Sigmoid colon (tissue), 7 donors: ENCODE measurements around the gene LCN1. TPM values are rescaled to one million over a fixed set of nuclear protein-coding genes. Genes with fewer than 3 reads are reported as not detected.

Experiments used
- DNase-seq: peaks from one replicate; pipeline ENCODE4 v3.0.0-alpha.2; 2019
- H3K27ac ChIP-seq, 4 donors: fragments of 200-600 bp; sonication (generic); one replicate each; pipeline ENCODE4 v1.5.1; 2016 to 2019; ENCODE audit warnings: mild to moderate bottlenecking in 1 of 4
- H3K27me3 ChIP-seq, 3 donors: fragments of 200-600 bp; sonication (generic); one replicate each; pipeline ENCODE4 v1.5.1; 2019; ENCODE audit warnings: mild to moderate bottlenecking in 1 of 3
- H3K36me3 ChIP-seq, 4 donors: fragments of 200-600 bp; sonication (generic); one replicate each; pipeline ENCODE4 v1.5.1; 2016 to 2019
- H3K4me1 ChIP-seq, 4 donors: fragments of 200-600 bp; sonication (generic); one replicate each; pipeline ENCODE4 v1.5.1; 2017 to 2019
- H3K4me3 ChIP-seq, 4 donors: fragments of 200-600 bp; sonication (generic); one replicate each; pipeline ENCODE4 v1.5.1; 2017 to 2019; ENCODE audit warnings: mild to moderate bottlenecking in 2 of 4, moderate library complexity in 1 of 4
- H3K9me3 ChIP-seq, 4 donors: fragments of 200-600 bp in 3 of 4; sonication (generic) in 3 of 4; one replicate each; pipeline versions ENCODE4 v1.5.1 to v1.6.1; 2013 to 2019
- EP300 ChIP-seq, 4 donors: sonication (generic); formaldehyde crosslinking; IDR thresholded peaks; one replicate each; pipeline ENCODE4 v1.6.1; 2017; ENCODE audit warnings: antibody characterized with exemption in 4 of 4
- POLR2A ChIP-seq, 2 donors: fragments of 450-650 bp; IDR thresholded peaks; one replicate each; pipeline ENCODE4 v1.6.1; 2016; ENCODE audit warnings: antibody characterized with exemption in 2 of 2, mild to moderate bottlenecking in 2 of 2, moderate library complexity in 2 of 2
- POLR2AphosphoS5 ChIP-seq, 4 donors: sonication (generic); formaldehyde crosslinking; IDR thresholded peaks; one replicate each; pipeline ENCODE4 v1.6.1; 2017; ENCODE audit warnings: antibody characterized with exemption in 4 of 4
- WGBS, 2 donors: extraction: QIAGEN DNeasy Blood & Tissue Kit; methylation state at CpG; one replicate each; pipeline ENCODE4 v1.1.7; 2013; 5-methylcytosine and 5-hydroxymethylcytosine counted together
- intact Hi-C: fragments of 100-400 bp; cut with DNase I; formaldehyde crosslinking; loops from one replicate; pipeline ENCODE4 v1.15.1; 2023
- polyA plus RNA-seq, 3 donors: library from polyadenylated mRNA; stranded (reverse); fragments of 200-250 nt; gene quantifications; one replicate each; pipeline ENCODE4 v1.2.3, GENCODE V29; 2013
- total RNA-seq, 4 donors: library from RNA; depleted of rRNA; stranded (reverse); fragments of >200 nt; gene quantifications; one replicate each; pipeline ENCODE4 v1.1.0, GENCODE V29; 2016
- TF ChIP-seq, protein P1 (sequence below), 4 experiments: fragments of 450-650 bp in 3 of 4; fragments of 200-600 bp in 1 of 4; IDR thresholded peaks; one replicate each; pipeline ENCODE4 v1.5.1; 2016 to 2019; ENCODE audit warnings: antibody characterized with exemption in 4 of 4, mild to moderate bottlenecking in 3 of 4, moderate library complexity in 2 of 4
- donor health status: healthy with polysubstance abuse.
- donor health status: Bipolar disorder and iron deficiency.
- donor health status: healthy.

Gene LCN1
- total and polyA plus RNA-seq, 7 donors: 0.10 TPM; not detected in 6

DNA sequence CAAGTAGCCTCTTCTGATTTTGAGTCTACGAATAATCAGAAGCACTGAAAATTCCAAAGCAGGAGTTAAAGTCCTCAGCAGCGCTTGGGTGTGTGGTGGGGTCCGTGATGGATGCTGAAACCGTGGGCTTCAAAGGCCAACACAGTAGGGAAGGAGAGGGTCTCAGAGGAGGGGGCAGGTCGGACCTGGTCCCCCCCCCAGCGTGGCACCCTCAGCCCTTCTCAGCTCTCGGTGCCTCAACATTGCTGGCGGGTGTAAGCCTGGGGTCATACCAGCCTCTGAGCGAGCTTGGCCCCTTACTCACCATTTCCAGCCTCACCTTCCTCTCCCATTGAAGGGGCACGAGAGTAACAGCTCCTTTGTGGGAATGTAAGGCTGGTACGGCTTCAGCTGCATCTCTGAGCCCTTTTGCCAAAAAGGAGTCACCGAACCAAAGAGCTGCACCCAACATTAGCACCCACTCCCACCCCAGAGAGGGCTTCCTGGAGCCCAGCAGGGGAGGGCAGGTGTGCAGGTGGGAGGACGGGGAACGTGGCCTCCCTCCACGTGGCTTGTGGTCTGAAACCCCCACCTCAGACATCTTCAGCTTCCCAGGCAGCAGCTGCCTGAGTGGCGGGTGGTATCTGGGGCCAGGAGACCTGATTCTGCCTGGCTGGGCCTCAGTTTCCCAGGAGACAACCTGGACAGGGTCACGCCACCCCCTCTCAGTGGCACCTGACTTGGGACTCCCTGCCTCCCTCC is 6.7 kb upstream of the LCN1 start:
- Histone ChIP-seq H3K9me3 (no peaks in the 10 kb centered on the region), H3K4me3 (no peak overlapping the region), H3K27ac (no peak overlapping the region), H3K27me3 (peaks cover 0 to 6% (median 0%) of the 10 kb centered on the region in 3 donors), H3K4me1 (no peaks in the 10 kb centered on the region), H3K36me3 (no peaks in the 10 kb centered on the region)
- WGBS, 2 donors: 79 to 80% methylated on average over 16 to 17 of the region's 17 CpGs
- intact Hi-C loops: no loop called here
- no peak for TF ChIP-seq POLR2AphosphoS5 (IDR thresholded peaks at IDR 0.05)
- TF ChIP-seq, protein P1, sequence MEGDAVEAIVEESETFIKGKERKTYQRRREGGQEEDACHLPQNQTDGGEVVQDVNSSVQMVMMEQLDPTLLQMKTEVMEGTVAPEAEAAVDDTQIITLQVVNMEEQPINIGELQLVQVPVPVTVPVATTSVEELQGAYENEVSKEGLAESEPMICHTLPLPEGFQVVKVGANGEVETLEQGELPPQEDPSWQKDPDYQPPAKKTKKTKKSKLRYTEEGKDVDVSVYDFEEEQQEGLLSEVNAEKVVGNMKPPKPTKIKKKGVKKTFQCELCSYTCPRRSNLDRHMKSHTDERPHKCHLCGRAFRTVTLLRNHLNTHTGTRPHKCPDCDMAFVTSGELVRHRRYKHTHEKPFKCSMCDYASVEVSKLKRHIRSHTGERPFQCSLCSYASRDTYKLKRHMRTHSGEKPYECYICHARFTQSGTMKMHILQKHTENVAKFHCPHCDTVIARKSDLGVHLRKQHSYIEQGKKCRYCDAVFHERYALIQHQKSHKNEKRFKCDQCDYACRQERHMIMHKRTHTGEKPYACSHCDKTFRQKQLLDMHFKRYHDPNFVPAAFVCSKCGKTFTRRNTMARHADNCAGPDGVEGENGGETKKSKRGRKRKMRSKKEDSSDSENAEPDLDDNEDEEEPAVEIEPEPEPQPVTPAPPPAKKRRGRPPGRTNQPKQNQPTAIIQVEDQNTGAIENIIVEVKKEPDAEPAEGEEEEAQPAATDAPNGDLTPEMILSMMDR (IDR thresholded peaks at IDR 0.05): no peak
- TF ChIP-seq EP300 (IDR thresholded peaks at IDR 0.05): no peak
- DNase-seq: peak; percentile 38

DNA sequence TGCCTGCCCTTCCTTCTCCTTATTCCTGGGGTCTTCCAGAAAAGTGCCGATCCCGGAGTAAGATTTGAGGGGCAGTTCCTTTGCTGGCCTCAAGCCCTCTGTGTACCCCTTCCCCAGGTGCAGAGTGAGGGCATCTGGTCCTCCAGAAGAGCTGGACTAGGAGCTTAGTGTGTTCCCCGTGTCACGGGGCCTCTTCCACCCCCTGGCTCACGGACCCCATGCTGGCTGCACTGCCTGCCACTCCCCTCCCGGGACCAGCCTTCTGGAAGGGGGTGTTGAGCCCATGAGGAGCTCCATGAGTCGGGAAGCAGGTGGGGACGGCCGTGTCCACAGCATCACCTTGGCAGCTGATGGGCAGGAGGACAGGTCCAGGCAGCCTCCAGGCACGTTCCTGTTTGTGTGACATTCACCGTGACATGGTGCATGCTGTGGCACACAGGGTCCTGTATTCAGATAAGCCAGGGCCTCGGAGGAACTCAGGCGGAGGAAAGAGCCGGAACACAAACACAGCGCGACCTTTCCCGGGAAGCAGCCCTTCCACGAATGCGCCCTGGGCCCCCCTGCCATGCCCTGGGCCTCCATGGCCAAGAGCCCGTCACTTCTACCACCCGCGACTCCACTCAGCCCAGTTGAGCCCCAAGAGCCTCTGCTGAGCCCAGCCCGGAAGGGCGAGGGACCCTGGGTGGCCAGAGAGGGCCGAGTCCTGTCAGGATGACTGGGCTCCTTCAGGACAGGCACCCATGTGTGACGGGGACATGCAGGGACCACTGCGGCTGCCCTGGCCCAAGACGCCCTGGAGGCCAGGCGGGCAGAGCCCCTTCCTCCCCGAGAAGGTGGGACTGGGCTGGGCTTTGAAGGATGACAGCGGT is 5.9 kb upstream of the LCN1 start:
- intact Hi-C loops: no loop called here
- Histone ChIP-seq H3K36me3 (no peaks in the 10 kb centered on the region), H3K4me3 (no peak overlapping the region), H3K27ac (no peak overlapping the region), H3K4me1 (no peaks in the 10 kb centered on the region), H3K9me3 (no peaks in the 10 kb centered on the region), H3K27me3 (peaks cover 0 to 6% (median 0%) of the 10 kb centered on the region in 3 donors)
- DNase-seq: peak; percentile 49
- WGBS, 2 donors: 86 to 88% methylated on average over 31 of the region's 31 CpGs
- TF ChIP-seq POLR2AphosphoS5 (IDR thresholded peaks at IDR 0.05) (no peak), EP300 (IDR thresholded peaks at IDR 0.05) (no peak), POLR2A (IDR thresholded peaks at IDR 0.05) (no peak)
- TF ChIP-seq, protein P1 (IDR thresholded peaks at IDR 0.05): no peak

DNA sequence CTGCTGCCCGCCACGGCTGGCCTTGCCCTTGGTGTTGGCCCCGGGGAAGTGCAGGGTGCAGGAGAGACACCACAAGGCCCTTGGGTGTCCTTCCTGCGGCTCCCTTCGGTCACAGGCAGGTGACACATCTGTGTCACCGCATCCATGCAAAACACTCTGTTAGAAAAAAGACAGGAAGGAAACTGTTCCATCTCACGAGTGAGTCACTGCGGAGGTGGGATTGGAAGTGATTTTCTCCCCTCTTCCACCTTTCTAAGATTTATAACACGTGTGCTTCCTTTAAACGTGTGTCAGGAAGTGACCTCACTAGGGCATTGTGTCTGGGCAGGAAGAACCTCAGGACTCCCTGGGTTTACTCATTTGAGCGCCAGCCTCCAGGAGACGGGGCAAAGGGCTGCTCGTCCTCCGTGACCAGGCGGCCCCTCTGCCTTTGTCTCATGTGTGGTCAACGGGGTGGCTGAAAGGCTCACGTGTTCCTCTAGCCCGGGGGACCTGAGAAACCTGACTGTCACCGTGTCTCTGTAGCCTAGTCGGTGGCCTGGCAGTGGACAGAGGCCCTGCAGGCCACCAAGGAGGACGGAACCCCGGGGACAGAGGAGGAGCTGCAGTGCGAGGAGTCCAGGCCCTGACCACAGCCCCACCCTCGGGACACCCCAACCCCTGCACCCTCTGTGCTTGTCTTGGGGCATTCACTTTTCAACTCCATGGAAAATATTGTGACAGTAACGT is 4.9 kb upstream of the LCN1 start:
- 65 to 77% methylated on average over 25 of the region's 25 CpGs for WGBS, 2 donors
- peak; percentile 41 for DNase-seq
- Histone ChIP-seq H3K27me3 (peaks cover 0 to 6% (median 0%) of the 10 kb centered on the region in 3 donors), H3K27ac (no peak overlapping the region), H3K36me3 (no peaks in the 10 kb centered on the region), H3K4me1 (no peaks in the 10 kb centered on the region), H3K4me3 (no peak overlapping the region), H3K9me3 (no peaks in the 10 kb centered on the region)
- intact Hi-C loops: no loop called here
- TF ChIP-seq, protein P1 (IDR thresholded peaks at IDR 0.05): no peak
- TF ChIP-seq EP300 (IDR thresholded peaks at IDR 0.05) (no peak), POLR2AphosphoS5 (IDR thresholded peaks at IDR 0.05) (no peak), POLR2A (IDR thresholded peaks at IDR 0.05) (no peak)

DNA sequence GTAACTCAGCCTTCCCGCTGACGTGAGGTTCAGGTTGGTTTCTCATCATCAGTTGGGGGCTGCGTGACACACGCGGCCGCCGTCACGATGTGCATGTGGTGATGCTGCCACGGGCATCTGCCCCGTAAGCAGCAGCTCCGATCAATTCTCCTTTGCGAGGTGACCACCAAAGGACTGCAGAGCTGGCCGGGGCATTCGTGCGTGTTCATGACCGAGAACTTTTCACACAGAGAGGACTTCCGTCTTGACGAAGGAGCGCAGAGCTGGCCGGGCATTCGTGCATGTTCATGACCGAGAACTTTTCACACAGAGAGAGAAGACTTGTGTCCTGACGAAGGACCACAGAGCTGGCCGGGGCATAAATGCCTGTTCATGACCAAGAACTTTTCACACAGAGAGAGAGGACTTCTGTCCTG is 3.8 kb upstream of the LCN1 start:
- Histone ChIP-seq H3K27me3 (peaks cover 0 to 10% (median 4%) of the 10 kb centered on the region in 3 donors), H3K27ac (no peak overlapping the region), H3K36me3 (no peaks in the 10 kb centered on the region), H3K4me3 (no peak overlapping the region), H3K4me1 (no peaks in the 10 kb centered on the region), H3K9me3 (no peaks in the 10 kb centered on the region)
- peak; percentile 48 for DNase-seq
- no peak for TF ChIP-seq POLR2AphosphoS5 (IDR thresholded peaks at IDR 0.05)
- TF ChIP-seq, protein P1 (IDR thresholded peaks at IDR 0.05): no peak
- WGBS, 2 donors: 67 to 91% methylated on average over 24 of the region's 24 CpGs
- intact Hi-C loops: no loop called here
